CD4-positive, alpha-beta T cell (primary cell): ENCODE measurements around the gene ARHGEF28. TPM values are rescaled to one million over a fixed set of nuclear protein-coding genes. Genes with fewer than 3 reads are reported as not detected.

Experiments used
- ATAC-seq: fragments of 200-7000 bp; cut with Tn5 transposase; one replicate; pipeline ENCODE4 v1.10.0; 2022; ENCODE audit warnings: mild to moderate bottlenecking; ENCODE audit not compliant: poor library complexity
- CTCF ChIA-PET: fragments of 350-600 bp; sonication (Branson Sonifier 250); formaldehyde crosslinking; loops from one replicate; lab custom pipeline; 2021; ENCODE audit warnings: antibody characterized with exemption, inconsistent platforms; lab: Charles Lee
- POLR2A ChIA-PET: fragments of 350-600 bp; sonication (Branson Sonifier 250); formaldehyde crosslinking; loops from one replicate; lab custom pipeline; 2021; ENCODE audit warnings: antibody characterized with exemption, inconsistent platforms; lab: Charles Lee
- DNase-seq, 14 experiments: peaks; one replicate each; pipeline ENCODE4 v3.0.0-alpha.2; 2013 to 2020; ENCODE audit warnings: mixed read lengths in 2 of 14
- H3K27ac ChIP-seq, 2 donors: one replicate each; pipeline versions ENCODE4 v1.5.1 to v1.7.0; 2013; ENCODE audit warnings: low read length in 2 of 2, low read depth in 1 of 2, mild to moderate bottlenecking in 1 of 2
- H3K27me3 ChIP-seq, 2 experiments: 1 replicate in 1 of 2; 2 replicates in 1 of 2; pipeline versions ENCODE4 v1.6.1 to v1.7.0; 2013; ENCODE audit warnings: low read length in 2 of 2, control low read depth in 1 of 2, mild to moderate bottlenecking in 1 of 2, moderate library complexity in 1 of 2; ENCODE audit not compliant: insufficient read depth in 2 of 2, control insufficient read depth in 1 of 2
- H3K36me3 ChIP-seq: one replicate; pipeline ENCODE4 v1.6.1; 2013; ENCODE audit warnings: low read length, control low read depth; ENCODE audit not compliant: insufficient read depth
- H3K4me1 ChIP-seq: one replicate; pipeline ENCODE4 v1.6.1; 2013; ENCODE audit warnings: low read length, control low read depth; ENCODE audit not compliant: insufficient read depth
- H3K4me3 ChIP-seq: one replicate; pipeline ENCODE4 v1.5.1; 2013; ENCODE audit warnings: mild to moderate bottlenecking, low read length, moderate library complexity
- H3K9me3 ChIP-seq, 2 experiments: 1 replicate in 1 of 2; 2 replicates in 1 of 2; pipeline versions ENCODE4 v1.6.1 to v1.7.0; 2013; ENCODE audit warnings: low read length in 2 of 2, mild to moderate bottlenecking in 2 of 2, control low read depth in 1 of 2, moderate library complexity in 1 of 2; ENCODE audit not compliant: control insufficient read depth in 1 of 2, insufficient read depth in 1 of 2
- H3K27ac Mint-ChIP-seq: one replicate; pipeline ENCODE4 v1.8.0; 2020; ENCODE audit warnings: mixed read lengths
- H3K27me3 Mint-ChIP-seq: one replicate; pipeline ENCODE4 v1.8.0; 2021; ENCODE audit warnings: mixed read lengths
- H3K36me3 Mint-ChIP-seq: one replicate; pipeline ENCODE4 v1.8.0; 2021; ENCODE audit warnings: low read depth, mixed read lengths
- H3K4me1 Mint-ChIP-seq: one replicate; pipeline ENCODE4 v1.8.0; 2021; ENCODE audit warnings: low read depth, mixed read lengths
- H3K4me3 Mint-ChIP-seq: one replicate; pipeline ENCODE4 v1.8.0; 2020; ENCODE audit warnings: mild to moderate bottlenecking, mixed read lengths
- H3K9me3 Mint-ChIP-seq: one replicate; pipeline ENCODE4 v1.8.0; 2020; ENCODE audit warnings: mixed read lengths
- intact Hi-C, 2 experiments: fragments of 100-400 bp; cut with DNase I in 1 of 2; cut with micrococcal nuclease in 1 of 2; formaldehyde crosslinking; loops; one replicate each; pipeline versions ENCODE4 v1.15.1 to v1.9.0; 2023 to 2025; cut with DNase I, micrococcal nuclease
- total RNA-seq, 174 experiments: library from RNA in 2 of 174; stranded (reverse) in 2 of 174; gene quantifications; one replicate each; pipeline ENCODE4 v1.2.3 and lab custom pipeline; 2021 to 2026
- TF ChIP-seq, protein P1 (sequence below): fragments of 200-600 bp; IDR thresholded peaks from one replicate; pipeline ENCODE4 v1.8.0; 2022; ENCODE audit warnings: antibody characterized with exemption, mild to moderate bottlenecking

Gene ARHGEF28
- total RNA-seq, 2 experiments from 2014 or later, result not detected

DNA sequence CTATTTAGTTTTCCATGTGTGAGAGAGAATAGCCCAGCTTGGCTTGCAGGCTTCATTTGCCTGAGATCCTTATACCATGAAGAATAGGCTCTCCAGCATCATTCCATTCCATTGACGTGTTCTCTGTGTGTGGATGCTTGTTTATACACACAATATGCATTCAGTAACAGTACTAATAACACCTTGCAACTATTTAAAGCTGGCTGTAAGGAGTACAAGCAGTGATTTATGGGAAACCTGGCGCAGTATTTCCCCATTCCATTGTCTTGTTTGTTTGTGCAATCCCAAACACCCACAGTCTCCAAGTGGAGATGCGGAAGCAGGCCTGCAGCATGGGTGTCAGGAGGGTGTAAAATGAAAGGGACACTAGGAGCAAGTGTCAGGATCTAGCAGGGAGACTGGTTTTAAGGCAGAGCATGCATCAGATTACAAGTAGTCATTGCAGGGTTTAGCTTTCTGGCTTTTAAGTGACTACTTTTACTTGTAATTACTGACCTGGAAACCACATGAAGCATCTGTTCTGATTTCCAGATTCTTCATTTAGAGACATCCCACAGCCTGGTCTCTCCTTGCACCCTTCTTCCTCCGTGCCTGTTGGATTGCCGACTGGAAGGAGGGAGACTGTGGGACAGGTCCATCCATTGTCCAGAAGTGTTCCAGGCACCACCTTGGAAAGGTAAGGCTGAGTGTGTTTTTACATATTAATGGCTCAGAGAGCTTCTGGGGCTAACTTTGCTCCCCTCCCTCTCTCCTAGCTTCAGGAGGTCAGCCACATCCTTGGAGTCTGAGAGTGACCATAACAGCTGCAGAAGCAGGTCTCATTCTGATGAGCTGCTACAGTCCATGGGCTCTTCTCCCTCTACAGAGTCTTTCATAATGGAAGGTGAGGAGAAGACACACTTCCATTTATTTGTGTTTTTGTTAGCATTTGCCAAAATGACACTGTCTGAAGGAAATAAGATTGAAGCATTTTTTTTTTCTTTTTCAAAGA is 241.6 kb downstream of the ARHGEF28 start:
- Mint-ChIP-seq H3K9me3 (no peaks in the 10 kb centered on the region), H3K4me3 (no peak overlapping the region), H3K27ac (no peak overlapping the region), H3K27me3 (peaks cover 29% of the 10 kb centered on the region), H3K4me1 (no peaks in the 10 kb centered on the region), H3K36me3 (no peaks in the 10 kb centered on the region)
- DNase-seq (no peak), ATAC-seq (no peak)
- H3K27ac ChIP-seq, result no peak overlapping the region
- TF ChIP-seq, protein P1, sequence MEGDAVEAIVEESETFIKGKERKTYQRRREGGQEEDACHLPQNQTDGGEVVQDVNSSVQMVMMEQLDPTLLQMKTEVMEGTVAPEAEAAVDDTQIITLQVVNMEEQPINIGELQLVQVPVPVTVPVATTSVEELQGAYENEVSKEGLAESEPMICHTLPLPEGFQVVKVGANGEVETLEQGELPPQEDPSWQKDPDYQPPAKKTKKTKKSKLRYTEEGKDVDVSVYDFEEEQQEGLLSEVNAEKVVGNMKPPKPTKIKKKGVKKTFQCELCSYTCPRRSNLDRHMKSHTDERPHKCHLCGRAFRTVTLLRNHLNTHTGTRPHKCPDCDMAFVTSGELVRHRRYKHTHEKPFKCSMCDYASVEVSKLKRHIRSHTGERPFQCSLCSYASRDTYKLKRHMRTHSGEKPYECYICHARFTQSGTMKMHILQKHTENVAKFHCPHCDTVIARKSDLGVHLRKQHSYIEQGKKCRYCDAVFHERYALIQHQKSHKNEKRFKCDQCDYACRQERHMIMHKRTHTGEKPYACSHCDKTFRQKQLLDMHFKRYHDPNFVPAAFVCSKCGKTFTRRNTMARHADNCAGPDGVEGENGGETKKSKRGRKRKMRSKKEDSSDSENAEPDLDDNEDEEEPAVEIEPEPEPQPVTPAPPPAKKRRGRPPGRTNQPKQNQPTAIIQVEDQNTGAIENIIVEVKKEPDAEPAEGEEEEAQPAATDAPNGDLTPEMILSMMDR, result no peak
- H3K9me3 ChIP-seq, result no peaks in the 10 kb centered on the region
- H3K4me3 ChIP-seq, result no peak overlapping the region
- POLR2A ChIA-PET, result no interaction called here
- H3K27me3 ChIP-seq, result peaks cover 0 to 13% of the 10 kb centered on the region in 2 experiments
- no peaks in the 10 kb centered on the region for H3K4me1 ChIP-seq
- H3K36me3 ChIP-seq, result no peaks in the 10 kb centered on the region
- intact Hi-C loops, result no loop called here
- CTCF ChIA-PET, result no interaction called here

DNA sequence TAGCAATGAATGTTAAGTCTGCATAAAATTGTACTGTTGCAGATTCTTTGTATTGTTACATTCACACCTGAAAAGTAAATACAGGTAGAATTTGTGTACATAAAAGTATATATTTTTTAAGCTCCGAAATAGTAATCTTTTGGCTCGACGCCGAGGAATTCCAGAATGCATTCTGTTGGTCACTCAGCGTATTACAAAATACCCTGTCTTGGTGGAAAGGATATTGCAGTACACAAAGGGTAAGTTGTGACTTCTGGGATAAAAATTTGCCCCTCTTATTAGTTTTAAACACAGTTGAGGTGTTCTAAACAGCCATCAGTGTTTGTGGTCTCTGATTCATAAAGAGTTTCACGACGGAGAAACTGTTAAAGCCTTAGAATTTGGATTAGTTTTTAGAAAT is 257.6 kb downstream of the ARHGEF28 start:
- ChIA-PET POLR2A (no interaction called here), CTCF (no interaction called here)
- H3K4me1 Mint-ChIP-seq, result no peaks in the 10 kb centered on the region
- intact Hi-C loops, result no loop called here
- no peak overlapping the region for H3K4me3 Mint-ChIP-seq
- Histone ChIP-seq H3K4me3 (no peak overlapping the region), H3K9me3 (no peaks in the 10 kb centered on the region), H3K36me3 (no peaks in the 10 kb centered on the region), H3K4me1 (no peaks in the 10 kb centered on the region), H3K27ac (no peak overlapping the region), H3K27me3 (peaks cover 3 to 10% of the 10 kb centered on the region in 2 experiments)
- ATAC-seq, result no peak
- no peaks in the 10 kb centered on the region for H3K36me3 Mint-ChIP-seq
- peaks cover 44% of the 10 kb centered on the region for H3K27me3 Mint-ChIP-seq
- H3K9me3 Mint-ChIP-seq, result no peaks in the 10 kb centered on the region
- H3K27ac Mint-ChIP-seq, result no peak overlapping the region
- TF ChIP-seq, protein P1, result no peak
- no peak for DNase-seq

DNA sequence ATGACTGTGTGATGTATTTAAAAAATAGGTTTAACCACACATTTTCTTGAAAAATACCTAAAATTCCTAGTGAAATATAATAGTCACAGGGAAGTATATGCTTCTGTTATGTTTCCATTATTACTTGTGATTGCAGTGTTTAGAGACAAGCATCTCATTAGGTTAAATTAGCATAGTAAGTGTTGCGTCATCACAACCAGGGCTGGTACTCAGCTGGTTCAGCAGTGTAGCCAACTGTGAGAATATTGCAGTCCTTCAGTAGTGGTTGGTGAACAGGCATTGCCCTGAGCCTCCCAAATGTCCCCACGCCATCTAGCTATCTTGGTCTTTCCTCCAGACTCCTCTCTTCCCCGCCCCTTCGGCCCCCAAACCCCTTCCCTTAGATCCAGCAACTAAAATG is 261.7 kb downstream of the ARHGEF28 start:
- no peak for DNase-seq
- POLR2A ChIA-PET, result no interaction called here
- no peaks in the 10 kb centered on the region for H3K36me3 ChIP-seq
- peaks cover 0 to 20% of the 10 kb centered on the region in 2 experiments for H3K27me3 ChIP-seq
- CTCF ChIA-PET, result interaction anchor here (0.6 kb wide), 1 partner anchor 456 kb away, joined by 4 read pairs; no protein-coding TSS in a partner anchor
- intact Hi-C loops, result no loop called here
- H3K9me3 ChIP-seq, result peaks cover 0 to 3% of the 10 kb centered on the region in 2 experiments
- TF ChIP-seq, protein P1, result no peak
- H3K27ac Mint-ChIP-seq, result no peak overlapping the region
- H3K27ac ChIP-seq, result no peak overlapping the region
- no peaks in the 10 kb centered on the region for H3K4me1 Mint-ChIP-seq
- H3K27me3 Mint-ChIP-seq, result peaks cover 50% of the 10 kb centered on the region
- no peak for ATAC-seq
- no peaks in the 10 kb centered on the region for H3K9me3 Mint-ChIP-seq
- no peaks in the 10 kb centered on the region for H3K4me1 ChIP-seq
- no peak overlapping the region for H3K4me3 ChIP-seq
- H3K36me3 Mint-ChIP-seq, result no peaks in the 10 kb centered on the region
- H3K4me3 Mint-ChIP-seq, result no peak overlapping the region
